IMR-90 (cell line): ENCODE results near the gene APLN. TPM values are rescaled to one million over a fixed set of nuclear protein-coding genes. Genes with fewer than 3 reads are reported as not detected.

Source experiments
- ATAC-seq: fragments of 200-7000 bp; cut with Tn5 transposase; 2 replicates; pipeline ENCODE4 v1.9.1; 2020; ENCODE audit warnings: low read depth, mild to moderate bottlenecking, moderate library complexity
- BruUV-seq: library from RNA; stranded (reverse); fragments of 400-500 nt; replicated peaks from 2 replicates; lab custom pipeline; 2021; lab: Mats Ljungman, UMichigan
- CTCF ChIA-PET: fragments of 300-600 bp; formaldehyde crosslinking; extraction: SDS; loops from one replicate; lab custom pipeline; 2021; ENCODE audit warnings: antibody characterized with exemption; lab: Yijun Ruan, JAX
- POLR2A ChIA-PET: fragments of 300-600 bp; sonication (Branson Sonifier 250); formaldehyde crosslinking; loops from one replicate; lab custom pipeline; 2022; ENCODE audit warnings: antibody characterized with exemption; ENCODE audit not compliant: unreplicated experiment; lab: Charles Lee
- DNase-seq: peaks from one replicate; pipeline ENCODE4 v3.0.0; 2013
- H2AFZ ChIP-seq: replicated peaks from 2 replicates; pipeline ENCODE3; 2013; ENCODE audit warnings: low read length, mild to moderate bottlenecking; ENCODE audit not compliant: poor library complexity
- H2AK5ac ChIP-seq: 2 replicates; pipeline ENCODE4 v1.6.1; 2013; ENCODE audit warnings: low read depth, low read length, inconsistent platforms
- H2AK9ac ChIP-seq: replicated peaks from 2 replicates; pipeline ENCODE3; 2013; ENCODE audit warnings: mild to moderate bottlenecking, low read depth, low read length, moderate library complexity; ENCODE audit not compliant: poor library complexity
- H2BK120ac ChIP-seq: 2 replicates; pipeline ENCODE4 v1.6.1; 2013; ENCODE audit warnings: low read depth, low read length, inconsistent platforms
- H2BK15ac ChIP-seq: 3 replicates; pipeline ENCODE4 v1.6.1; 2013; ENCODE audit warnings: low read depth, low read length, inconsistent platforms
- H2BK20ac ChIP-seq: 2 replicates; pipeline ENCODE4 v1.6.1; 2013; ENCODE audit warnings: low read depth, mild to moderate bottlenecking, inconsistent platforms, low read length, moderate library complexity
- H2BK5ac ChIP-seq: 2 replicates; pipeline ENCODE4 v1.6.1; 2013; ENCODE audit warnings: mild to moderate bottlenecking, low read depth, low read length, inconsistent platforms; ENCODE audit not compliant: poor library complexity, severe bottlenecking
- H3K14ac ChIP-seq: replicated peaks from 2 replicates; pipeline ENCODE4 v1.6.1; 2013; ENCODE audit warnings: low read depth, low read length, inconsistent platforms
- H3K18ac ChIP-seq: 2 replicates; pipeline ENCODE4 v1.6.1; 2013; ENCODE audit warnings: low read depth, low read length, control low read depth
- H3K23ac ChIP-seq: 2 replicates; pipeline ENCODE4 v1.6.1; 2013; ENCODE audit warnings: low read depth, low read length, inconsistent platforms
- H3K27ac ChIP-seq: 2 replicates; pipeline ENCODE4 v1.5.1; 2013; ENCODE audit warnings: mild to moderate bottlenecking, control low read depth, low read length; ENCODE audit not compliant: insufficient read depth
- H3K27me3 ChIP-seq: 2 replicates; pipeline ENCODE4 v1.6.1; 2013; ENCODE audit warnings: low read length; ENCODE audit not compliant: control insufficient read depth, insufficient read depth
- H3K36me3 ChIP-seq: 2 replicates; pipeline ENCODE4 v1.6.1; 2013; ENCODE audit warnings: low read length, mixed read lengths; ENCODE audit not compliant: control insufficient read depth, insufficient read depth
- H3K4ac ChIP-seq: 2 replicates; pipeline ENCODE4 v1.6.1; 2013; ENCODE audit warnings: low read depth, low read length, inconsistent platforms
- H3K4me1 ChIP-seq: 2 replicates; pipeline ENCODE4 v1.6.1; 2013; ENCODE audit warnings: low read length, mixed read lengths; ENCODE audit not compliant: control insufficient read depth, insufficient read depth
- H3K4me2 ChIP-seq: 2 replicates; pipeline ENCODE4 v1.6.1; 2013; ENCODE audit warnings: low read depth, mild to moderate bottlenecking, control low read depth, low read length, moderate library complexity
- H3K4me3 ChIP-seq: 2 replicates; pipeline ENCODE4 v1.5.1; 2013; ENCODE audit warnings: low read depth, mild to moderate bottlenecking, control low read depth, low read length, moderate library complexity; ENCODE audit not compliant: insufficient read depth
- H3K56ac ChIP-seq: 2 replicates; pipeline ENCODE4 v1.6.1; 2013; ENCODE audit warnings: low read length, inconsistent platforms; ENCODE audit not compliant: insufficient read depth; ENCODE audit errors: extremely low read depth
- H3K79me1 ChIP-seq, 2 experiments: 2 replicates each; pipeline ENCODE4 v1.6.1; 2013; ENCODE audit warnings: low read length in 2 of 2, inconsistent platforms in 1 of 2, low read depth in 1 of 2
- H3K9ac ChIP-seq: 2 replicates; pipeline ENCODE4 v1.6.1; 2013; ENCODE audit warnings: low read depth, low read length, control low read depth
- H3K9me1 ChIP-seq: 2 replicates; pipeline ENCODE4 v1.6.1; 2013; ENCODE audit warnings: low read length, inconsistent platforms; ENCODE audit not compliant: insufficient read depth
- H3K9me3 ChIP-seq: 2 replicates; pipeline ENCODE4 v1.6.1; 2013; ENCODE audit warnings: low read length; ENCODE audit not compliant: control insufficient read depth, insufficient read depth
- H4K20me1 ChIP-seq: 2 replicates; pipeline ENCODE4 v1.6.1; 2013; ENCODE audit warnings: low read length, inconsistent platforms; ENCODE audit not compliant: insufficient read depth
- H4K5ac ChIP-seq: 2 replicates; pipeline ENCODE4 v1.6.1; 2013; ENCODE audit warnings: mild to moderate bottlenecking, low read depth, low read length, control low read depth
- H4K8ac ChIP-seq, 2 experiments: 2 replicates each; pipeline ENCODE4 v1.6.1; 2013; ENCODE audit warnings: low read depth in 2 of 2, low read length in 2 of 2, control low read depth in 1 of 2, inconsistent platforms in 1 of 2
- H4K91ac ChIP-seq: 2 replicates; pipeline ENCODE4 v1.6.1; 2013; ENCODE audit warnings: low read depth, low read length, inconsistent platforms; ENCODE audit not compliant: insufficient read depth
- BHLHE40 ChIP-seq: fragments of 150-350 bp; IDR thresholded peaks from 2 replicates; pipeline ENCODE4 v1.6.1; 2016; ENCODE audit warnings: mild to moderate bottlenecking, low read depth, low read length
- CEBPB ChIP-seq: IDR thresholded peaks from 2 replicates; pipeline ENCODE4 v1.6.1; 2012; ENCODE audit warnings: low read depth, low read length, improper control_type of control experiment
- CHD1 ChIP-seq: IDR thresholded peaks from 2 replicates; pipeline ENCODE4 v1.6.1; 2012; ENCODE audit warnings: low read depth, low read length, improper control_type of control experiment
- ELK1 ChIP-seq: fragments of 150-350 bp; IDR thresholded peaks from 2 replicates; pipeline ENCODE4 v1.6.1; 2016; ENCODE audit warnings: low read depth, mild to moderate bottlenecking, low read length, moderate library complexity, borderline replicate concordance
- FOS ChIP-seq: fragments of 150-350 bp; IDR thresholded peaks from 2 replicates; pipeline ENCODE4 v1.6.1; 2016; ENCODE audit warnings: low read depth, low read length
- MAFK ChIP-seq: IDR thresholded peaks from 2 replicates; pipeline ENCODE4 v1.6.1; 2012; ENCODE audit warnings: low read depth, low read length, improper control_type of control experiment
- MAZ ChIP-seq: IDR thresholded peaks from 2 replicates; pipeline ENCODE4 v1.6.1; 2012; ENCODE audit warnings: low read depth, mild to moderate bottlenecking, low read length, improper control_type of control experiment, moderate library complexity, borderline replicate concordance
- MXI1 ChIP-seq: IDR thresholded peaks from 2 replicates; pipeline ENCODE4 v1.6.1; 2012; ENCODE audit warnings: low read depth, mild to moderate bottlenecking, low read length, moderate library complexity, borderline replicate concordance
- NFE2L2 ChIP-seq: fragments of 150-350 bp; IDR thresholded peaks from 2 replicates; pipeline ENCODE4 v1.6.1; 2016; ENCODE audit warnings: low read depth, mild to moderate bottlenecking, low read length
- POLR2A ChIP-seq: IDR thresholded peaks from 2 replicates; pipeline ENCODE4 v1.6.1; 2012; ENCODE audit warnings: mild to moderate bottlenecking, low read depth, low read length
- RAD21 ChIP-seq: IDR thresholded peaks from 2 replicates; pipeline ENCODE4 v1.6.1; 2012; ENCODE audit warnings: low read length, improper control_type of control experiment
- RCOR1 ChIP-seq: IDR thresholded peaks from 2 replicates; pipeline ENCODE4 v1.6.1; 2012; ENCODE audit warnings: mild to moderate bottlenecking, low read length, improper control_type of control experiment; ENCODE audit not compliant: insufficient replicate concordance
- RFX5 ChIP-seq: IDR thresholded peaks from 2 replicates; pipeline ENCODE4 v1.8.0; 2012; ENCODE audit warnings: low read depth, mild to moderate bottlenecking, low read length, moderate library complexity
- SMC3 ChIP-seq: fragments of 150-350 bp; IDR thresholded peaks from 2 replicates; pipeline ENCODE4 v1.6.1; 2016; ENCODE audit warnings: low read depth, mild to moderate bottlenecking, antibody characterized with exemption, low read length, moderate library complexity
- WGBS, 2 experiments: methylation state at CpG; one replicate each; pipeline versions ENCODE4 v1.1.5 to v1.1.7; 2013; ENCODE audit warnings: missing lambda C conversion rate in 2 of 2; ENCODE audit not compliant: insufficient read length in 1 of 2; ENCODE audit errors: extremely low coverage in 2 of 2; 5-methylcytosine and 5-hydroxymethylcytosine counted together
- dilution Hi-C: fragments of 300-500 bp; cut with HindIII; formaldehyde crosslinking; loops from one replicate; pipeline ENCODE4 v1.14.3; 2018; ENCODE audit warnings: low sequenced_read_pairs; ENCODE audit not compliant: unreplicated experiment
- in situ Hi-C: fragments of 300-500 bp; cut with MboI; formaldehyde crosslinking; loops from 3 replicates; pipeline ENCODE4 v1.14.3; 2019; ENCODE audit warnings: low sequenced_read_pairs, inconsistent platforms, mixed read lengths
- intact Hi-C: fragments of 100-400 bp; cut with micrococcal nuclease; formaldehyde crosslinking; loops from 2 replicates; pipeline ENCODE4 v1.10.0; 2022
- polyA plus RNA-seq, 3 experiments: library from polyadenylated mRNA; depleted of rRNA; stranded (reverse); fragments of >200 nt; gene quantifications; 2 replicates each; pipeline ENCODE4 v1.2.3, GENCODE V29; 2012; ENCODE audit warnings: low replicate concordance in 1 of 3
- total RNA-seq: library from RNA; depleted of rRNA; stranded (reverse); fragments of >200 nt; gene quantifications from 2 replicates; pipeline ENCODE4 v1.2.3, GENCODE V29; 2012
- TF ChIP-seq, protein P1 (sequence below): conservative IDR thresholded peaks from 2 replicates; pipeline ENCODE4 v1.5.1; 2012; ENCODE audit warnings: mild to moderate bottlenecking, low read depth, low read length, improper control_type of control experiment
- TF ChIP-seq, protein P2 (sequence below): fragments of 150-350 bp; IDR thresholded peaks from 2 replicates; pipeline ENCODE4 v1.6.1; 2017; ENCODE audit warnings: mild to moderate bottlenecking, antibody characterized with exemption, low read length, low read depth

The APLN gene
- total and polyA plus RNA-seq, 2 of the 4 experiments (the other 2 are of a cell fraction), result 0.18 to 0.72 TPM

GRCh38 chrX:129597905-129598304, 56.9 kb downstream of the APLN start:
- no peak for DNase-seq
- in situ Hi-C loops, result no loop called here
- no peak overlapping the region for H2AK5ac ChIP-seq
- dilution Hi-C loops, result no loop called here
- no peak overlapping the region for H2BK5ac ChIP-seq
- H2BK120ac ChIP-seq, result no peak overlapping the region
- H4K8ac ChIP-seq, result no peak overlapping the region
- H3K36me3 ChIP-seq, result peaks cover 6% of the 10 kb centered on the region
- no peak overlapping the region for H3K14ac ChIP-seq
- no peak overlapping the region for H3K9ac ChIP-seq
- H4K5ac ChIP-seq, result no peak overlapping the region
- intact Hi-C loops, result no loop called here
- peaks cover under 1% of the 10 kb centered on the region; the same call in 1 of the 2 replicates for H3K4me1 ChIP-seq
- H2BK15ac ChIP-seq, result no peak overlapping the region
- no peak overlapping the region for H3K4me2 ChIP-seq
- H2AK9ac ChIP-seq, result no peak overlapping the region
- no peaks in the 10 kb centered on the region; the same call in 1 of the 2 replicates for H3K9me1 ChIP-seq
- TF ChIP-seq, protein P1, sequence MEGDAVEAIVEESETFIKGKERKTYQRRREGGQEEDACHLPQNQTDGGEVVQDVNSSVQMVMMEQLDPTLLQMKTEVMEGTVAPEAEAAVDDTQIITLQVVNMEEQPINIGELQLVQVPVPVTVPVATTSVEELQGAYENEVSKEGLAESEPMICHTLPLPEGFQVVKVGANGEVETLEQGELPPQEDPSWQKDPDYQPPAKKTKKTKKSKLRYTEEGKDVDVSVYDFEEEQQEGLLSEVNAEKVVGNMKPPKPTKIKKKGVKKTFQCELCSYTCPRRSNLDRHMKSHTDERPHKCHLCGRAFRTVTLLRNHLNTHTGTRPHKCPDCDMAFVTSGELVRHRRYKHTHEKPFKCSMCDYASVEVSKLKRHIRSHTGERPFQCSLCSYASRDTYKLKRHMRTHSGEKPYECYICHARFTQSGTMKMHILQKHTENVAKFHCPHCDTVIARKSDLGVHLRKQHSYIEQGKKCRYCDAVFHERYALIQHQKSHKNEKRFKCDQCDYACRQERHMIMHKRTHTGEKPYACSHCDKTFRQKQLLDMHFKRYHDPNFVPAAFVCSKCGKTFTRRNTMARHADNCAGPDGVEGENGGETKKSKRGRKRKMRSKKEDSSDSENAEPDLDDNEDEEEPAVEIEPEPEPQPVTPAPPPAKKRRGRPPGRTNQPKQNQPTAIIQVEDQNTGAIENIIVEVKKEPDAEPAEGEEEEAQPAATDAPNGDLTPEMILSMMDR, result no peak
- no peak for TF ChIP-seq FOS
- TF ChIP-seq RCOR1, result no peak
- no peak for TF ChIP-seq RFX5
- TF ChIP-seq NFE2L2, result no peak
- TF ChIP-seq SMC3, result no peak
- no peak for TF ChIP-seq CEBPB
- TF ChIP-seq BHLHE40, result no peak
- no peak for TF ChIP-seq MAFK
- TF ChIP-seq ELK1, result no peak
- no peak for TF ChIP-seq MXI1
- TF ChIP-seq RAD21, result no peak
- TF ChIP-seq CHD1, result no peak
- no peak for TF ChIP-seq POLR2A
- TF ChIP-seq, protein P2, sequence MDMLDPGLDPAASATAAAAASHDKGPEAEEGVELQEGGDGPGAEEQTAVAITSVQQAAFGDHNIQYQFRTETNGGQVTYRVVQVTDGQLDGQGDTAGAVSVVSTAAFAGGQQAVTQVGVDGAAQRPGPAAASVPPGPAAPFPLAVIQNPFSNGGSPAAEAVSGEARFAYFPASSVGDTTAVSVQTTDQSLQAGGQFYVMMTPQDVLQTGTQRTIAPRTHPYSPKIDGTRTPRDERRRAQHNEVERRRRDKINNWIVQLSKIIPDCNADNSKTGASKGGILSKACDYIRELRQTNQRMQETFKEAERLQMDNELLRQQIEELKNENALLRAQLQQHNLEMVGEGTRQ, result no peak
- no peak for TF ChIP-seq MAZ
- ATAC-seq, result no peak
- no peak overlapping the region for H4K91ac ChIP-seq
- H3K18ac ChIP-seq, result no peak overlapping the region
- POLR2A ChIA-PET, result no interaction called here
- CTCF ChIA-PET, result no interaction called here
- H3K9me3 ChIP-seq, result no peaks in the 10 kb centered on the region
- H4K20me1 ChIP-seq, result no peaks in the 10 kb centered on the region
- 59% methylated on average over 3 of the region's 5 CpGs; no CpG with 5 or more reads in 1 of the 2 experiments for WGBS, 2 experiments
- H3K79me1 ChIP-seq, result no peaks in the 10 kb centered on the region
- H3K4me3 ChIP-seq, result no peak overlapping the region
- H3K4ac ChIP-seq, result no peak overlapping the region
- no peak overlapping the region for H3K23ac ChIP-seq
- no TSS peak for BruUV-seq
- H2AFZ ChIP-seq, result no peak overlapping the region
- H3K56ac ChIP-seq, result no peak overlapping the region
- H3K27me3 ChIP-seq, result peaks cover 5% of the 10 kb centered on the region; the same call in 1 of the 2 replicates
- no peak overlapping the region for H3K27ac ChIP-seq
- H2BK20ac ChIP-seq, result no peak overlapping the region
